ENCODE data around the gene IMP4.

- TF ChIP-seq CTCF (IDR thresholded peaks at IDR 0.05; ENCODE audit: low read depth, low read length, missing input control) (no peak), EGR1 (IDR thresholded peaks at IDR 0.05; ENCODE audit: low read depth in 2 of 2) (no peak)
Measured at GRCh38 chr2:130319536-130319935, 23.2 kb upstream of the IMP4 start.
